GM19351 (cell line): ENCODE measurements around the gene CYP2A6.
"Not testable (repeated sequence)": the region's sequence is repeated elsewhere in the genome, so short reads cannot be mapped to it uniquely, and the experiment has no call there.

ENCODE experiments used
- ATAC-seq: cut with Tn5 transposase; IDR thresholded peaks from one replicate; pipeline ENCODE4 v1.9.1; 2021; ENCODE audit warnings: mild to moderate bottlenecking, moderate library complexity; ENCODE audit not compliant: unreplicated experiment

CYP2A6 gene

GRCh38 chr19:40850277-40850676 is at the start of gene CYP2A6:
CYP2A6 (minus strand) TSS chr19:40850447; CDS start chr19:40850426, 21 bp downstream.
- ATAC-seq, result not testable (repeated sequence)

- not testable (repeated sequence) for ATAC-seq
These were observed 49.7 kb upstream of the CYP2A6 start for GRCh38 chr19:40899964-40900363.

DNA sequence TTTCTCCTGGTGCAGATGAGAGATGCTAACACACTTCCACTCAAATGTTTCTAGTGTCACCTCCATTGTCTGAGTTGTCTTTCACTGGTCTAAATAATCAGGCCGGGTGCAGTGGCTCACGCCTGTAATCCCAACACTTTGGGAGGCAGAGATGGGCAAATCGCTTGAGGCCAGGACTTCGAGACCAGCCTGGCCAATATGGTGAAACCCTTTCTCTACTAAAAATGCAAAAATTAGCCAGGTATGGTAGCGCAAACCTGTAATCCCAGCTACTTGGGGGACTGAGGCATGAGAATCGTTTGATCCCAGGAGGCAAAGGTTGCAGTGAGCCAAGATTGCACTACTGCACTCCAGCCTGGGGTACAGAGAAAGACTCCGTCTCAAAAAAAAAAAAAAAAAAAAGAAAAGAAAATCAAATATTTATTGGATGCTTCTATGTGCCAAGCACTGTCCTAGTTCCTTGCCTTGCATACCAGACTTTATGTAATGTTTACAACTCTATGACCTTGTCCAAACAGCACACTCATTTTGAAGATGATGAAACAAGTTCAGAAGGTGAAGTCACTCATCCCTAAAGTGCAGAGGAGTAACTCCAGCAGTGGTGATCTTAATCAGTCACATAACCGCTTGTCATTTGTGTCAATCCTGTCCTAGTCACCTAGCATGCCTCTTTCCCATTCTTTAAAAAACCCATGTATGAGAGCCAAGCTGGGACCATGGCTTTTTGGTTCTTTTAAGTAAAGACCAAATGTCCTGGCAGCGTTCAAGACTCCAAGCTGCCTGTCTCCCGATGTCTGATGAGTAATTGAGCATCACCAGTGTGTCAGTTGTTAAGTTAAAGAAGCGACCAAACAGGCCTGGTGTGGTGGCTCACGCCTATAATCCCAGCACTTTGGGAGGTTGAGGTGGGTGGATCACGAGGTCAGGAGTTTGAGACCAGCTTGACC is 46.9 kb upstream of the CYP2A6 start:
- not testable (repeated sequence) for ATAC-seq

DNA sequence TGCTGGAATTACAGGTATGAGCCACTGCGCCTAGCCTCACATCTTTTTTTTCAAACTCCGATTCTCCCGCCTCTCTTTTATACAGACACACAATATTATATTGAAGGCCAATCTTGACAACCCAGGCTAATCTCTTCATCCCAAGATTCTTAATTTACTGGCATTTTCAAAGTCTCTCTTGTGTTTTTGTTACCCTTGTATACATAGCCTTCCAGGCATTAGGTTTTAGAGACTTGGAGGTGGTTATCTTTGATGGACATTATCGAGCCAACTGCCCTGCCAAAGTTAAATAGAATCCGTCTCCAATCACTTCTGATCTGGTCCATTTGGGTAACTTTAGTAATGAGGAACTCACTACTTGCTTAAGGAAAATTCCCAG is 46.2 kb upstream of the CYP2A6 start:
- ATAC-seq, result no peak

- no peak for ATAC-seq
These were observed 42.9 kb upstream of the CYP2A6 start for GRCh38 chr19:40893112-40893511.

DNA sequence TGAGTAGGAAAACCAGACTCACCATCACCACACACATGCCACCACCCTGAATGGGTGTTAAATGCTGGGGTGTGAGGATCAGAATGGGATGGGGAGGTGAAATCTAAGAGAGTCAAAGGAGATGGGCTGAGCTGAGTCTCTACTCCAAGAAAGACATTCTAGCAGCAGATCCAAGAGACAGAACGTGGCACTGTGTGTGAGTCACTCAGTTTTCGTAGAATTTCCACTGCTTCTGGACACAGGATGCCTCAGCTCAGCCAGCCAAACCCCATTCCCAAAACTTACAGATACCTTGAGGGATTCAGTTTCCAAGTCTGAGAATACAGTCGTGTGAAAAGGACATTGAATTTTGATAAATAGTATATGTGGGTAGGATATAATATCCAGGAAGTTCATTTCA is 39.1 kb upstream of the CYP2A6 start:
- ATAC-seq, result no peak

DNA sequence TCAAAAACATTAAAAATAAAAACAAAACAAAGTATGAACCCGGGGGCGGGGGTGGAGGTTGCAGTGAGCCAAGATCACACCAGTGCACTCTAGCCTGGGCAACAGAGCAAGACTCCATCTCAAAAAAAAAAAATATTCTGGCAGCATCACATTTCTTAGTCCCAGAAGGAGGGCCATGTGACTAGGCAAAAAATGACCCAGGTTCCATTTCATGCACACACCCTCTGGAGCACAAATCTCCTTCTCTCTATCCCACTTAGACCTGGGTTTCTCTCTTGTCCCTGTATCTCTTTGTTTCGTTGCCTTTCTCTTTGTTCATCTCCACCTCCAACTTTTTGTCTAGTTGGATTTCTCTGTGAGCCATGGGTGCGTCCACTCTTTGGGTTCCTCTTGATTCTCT is 37.9 kb upstream of the CYP2A6 start:
- ATAC-seq, result no peak

GRCh38 chr19:40884187-40884931 is 34.1 kb upstream of the CYP2A6 start:
- ATAC-seq, result not testable (repeated sequence)

DNA sequence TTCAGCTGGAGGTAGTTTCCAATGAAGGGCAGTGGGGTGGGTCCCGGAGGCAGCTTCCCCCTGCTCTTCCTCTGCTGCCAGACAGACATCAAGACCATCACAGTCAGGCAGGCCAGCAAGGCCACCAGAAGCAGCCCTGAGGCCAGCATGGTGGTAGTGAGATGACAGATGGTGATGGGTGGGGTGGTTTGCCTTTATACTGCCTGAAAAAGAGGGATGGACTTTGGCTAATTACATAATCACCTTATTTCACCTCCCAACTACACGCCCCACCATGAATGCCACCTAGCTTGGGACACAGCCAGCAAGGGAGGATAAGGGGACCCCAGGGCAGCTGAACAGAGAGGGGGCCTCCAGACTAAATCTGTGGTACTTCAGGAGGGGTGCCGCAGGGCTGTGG is 31.8 kb upstream of the CYP2A6 start, which contains the start of gene CYP2A7:
Gene CYP2A7, minus strand, starts transcription at position 170 of the 400 bp plus-strand sequence. Its CDS starts 21 bp downstream, at position 149.
- not testable (repeated sequence) for ATAC-seq

DNA sequence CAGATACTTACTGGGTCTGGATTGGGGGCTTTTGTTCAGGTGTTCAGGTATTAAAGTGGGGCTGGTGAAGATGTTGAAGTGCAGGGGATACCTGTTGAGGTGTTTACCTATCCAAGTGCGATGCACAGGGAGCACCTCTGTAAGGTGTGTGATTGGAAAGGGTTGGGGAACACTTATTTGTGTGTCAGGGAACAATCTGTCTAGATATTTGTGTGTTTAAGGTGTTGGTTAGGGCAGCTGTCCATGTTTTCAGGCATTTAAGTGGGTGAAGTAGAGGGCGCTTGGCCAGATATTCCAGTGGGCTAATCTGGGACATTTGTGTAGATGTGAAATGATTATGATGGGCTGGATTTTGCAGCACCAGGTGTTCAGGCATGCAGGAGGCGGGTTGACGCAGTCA is 29.1 kb upstream of the CYP2A6 start:
- not testable (repeated sequence) for ATAC-seq

DNA sequence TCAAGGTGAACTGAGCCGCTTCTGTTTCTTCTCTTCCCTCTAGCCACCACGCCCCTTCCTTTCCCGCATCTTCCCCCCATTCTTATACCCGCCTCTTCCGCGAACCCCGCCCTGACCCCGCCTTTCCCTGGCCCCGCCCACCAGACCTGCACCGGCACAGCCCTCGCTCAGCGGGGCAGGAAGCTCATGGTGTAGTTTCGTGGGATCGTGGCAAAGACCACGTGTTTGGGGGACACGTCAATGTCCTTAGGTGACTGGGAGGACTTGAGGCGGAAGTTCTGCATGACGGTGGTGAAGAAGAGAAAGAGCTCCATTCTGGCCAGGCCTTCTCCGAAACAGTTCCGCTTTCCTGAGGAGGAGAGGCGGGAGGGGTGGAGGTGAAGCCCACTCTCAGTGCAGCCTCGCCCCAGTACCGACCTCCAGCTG is 25.3 kb upstream of the CYP2A6 start:
- not testable (repeated sequence) for ATAC-seq

DNA sequence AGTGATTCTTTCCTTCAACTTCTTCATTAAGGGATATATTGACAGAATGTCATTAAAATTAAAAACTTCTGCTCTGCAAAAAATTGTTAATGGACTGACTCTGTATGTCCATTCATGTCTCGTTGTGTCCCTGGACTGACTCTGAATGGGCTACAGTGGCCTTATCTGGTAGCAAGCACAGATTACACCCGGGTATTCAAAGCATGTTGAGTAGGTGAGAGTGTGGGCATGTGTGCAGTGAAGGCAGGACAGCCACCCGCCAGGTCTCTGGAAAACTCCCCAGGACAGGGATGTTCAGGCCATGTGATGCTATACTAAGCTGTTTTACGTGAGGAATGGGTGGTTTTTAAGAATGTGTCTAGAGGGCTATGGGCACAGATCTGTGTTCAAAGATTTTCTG is 24.6 kb upstream of the CYP2A6 start:
- ATAC-seq, result not testable (repeated sequence)

DNA sequence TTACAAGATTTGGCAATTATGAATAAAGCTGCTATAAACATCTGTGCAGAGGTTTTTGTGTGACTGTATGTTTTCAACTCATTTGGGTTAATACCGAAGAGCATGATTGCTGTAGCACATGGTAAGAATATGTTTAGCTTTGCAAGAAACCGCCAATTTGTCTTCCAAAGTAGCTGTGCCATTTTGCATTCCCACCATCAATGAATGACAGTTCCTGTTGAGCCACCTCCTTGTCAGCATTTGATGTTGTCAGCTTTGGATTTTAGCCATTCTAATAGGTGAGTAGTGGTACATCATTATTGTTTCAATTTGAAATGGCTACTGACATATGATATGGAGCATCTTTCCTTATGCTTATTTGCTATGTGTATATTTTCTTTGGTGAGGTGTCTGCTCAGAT is 23.6 kb upstream of the CYP2A6 start:
- not testable (repeated sequence) for ATAC-seq

- ATAC-seq, result no peak
These were observed 22.0 kb upstream of the CYP2A6 start for GRCh38 chr19:40872209-40872608.

DNA sequence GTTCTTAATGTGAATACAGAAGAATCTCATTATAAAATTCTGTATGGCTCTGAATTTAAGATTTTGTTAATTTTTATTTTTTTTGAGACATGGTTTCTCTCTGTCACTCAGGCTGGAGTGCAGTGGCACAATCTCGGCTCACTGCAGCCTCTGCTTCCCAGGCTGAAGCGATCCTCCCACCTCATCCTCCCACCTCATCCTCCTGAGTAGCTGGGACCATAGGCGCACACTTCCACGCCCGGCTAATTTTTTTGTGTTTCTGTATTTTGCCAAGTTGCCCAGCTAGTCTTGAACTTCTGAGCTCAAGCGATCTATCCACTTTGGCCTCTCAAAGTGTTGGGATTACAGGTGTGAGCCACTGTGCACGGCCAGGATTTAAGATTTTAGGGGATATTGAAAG is 17.5 kb upstream of the CYP2A6 start:
- no peak for ATAC-seq

DNA sequence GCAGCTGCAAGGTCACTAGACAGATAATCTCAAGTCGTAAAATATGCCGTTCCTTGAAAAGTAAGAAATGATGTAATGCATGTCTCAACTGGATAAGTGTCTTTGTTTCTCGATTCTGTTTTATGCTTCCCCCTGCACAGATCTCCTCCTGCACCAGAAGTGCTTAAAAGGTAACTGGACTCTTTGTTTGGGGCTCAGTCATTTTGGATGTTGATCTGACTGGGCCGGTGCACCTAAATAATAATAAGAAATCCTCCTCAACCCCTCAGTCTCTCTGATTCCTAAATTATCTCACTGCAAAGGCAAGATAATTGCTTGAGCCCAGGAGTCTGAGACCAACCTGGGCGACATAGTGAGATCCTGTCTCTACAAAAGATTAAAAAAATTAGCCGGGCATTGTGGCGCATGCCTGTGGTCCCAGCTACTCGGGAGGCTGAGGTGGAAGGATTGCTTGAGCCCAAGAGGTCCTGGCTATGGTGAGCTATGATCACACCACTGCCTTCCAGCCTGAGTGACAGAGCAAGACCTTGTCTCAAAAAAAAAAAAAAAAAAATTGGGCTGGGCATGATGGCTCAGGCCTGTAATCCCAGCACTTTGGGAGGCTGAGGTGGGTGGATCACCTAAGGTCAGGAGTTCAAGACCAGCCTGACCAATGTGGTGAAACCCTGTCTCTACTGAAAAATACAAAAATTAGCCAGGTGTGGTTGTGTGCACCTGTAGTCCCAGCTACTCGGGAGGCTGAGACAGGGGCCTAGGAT is 14.7 kb upstream of the CYP2A6 start:
- not testable (repeated sequence) for ATAC-seq

GRCh38 chr19:40862785-40863184 is 12.5 kb upstream of the CYP2A6 start:
- ATAC-seq, result no peak

DNA sequence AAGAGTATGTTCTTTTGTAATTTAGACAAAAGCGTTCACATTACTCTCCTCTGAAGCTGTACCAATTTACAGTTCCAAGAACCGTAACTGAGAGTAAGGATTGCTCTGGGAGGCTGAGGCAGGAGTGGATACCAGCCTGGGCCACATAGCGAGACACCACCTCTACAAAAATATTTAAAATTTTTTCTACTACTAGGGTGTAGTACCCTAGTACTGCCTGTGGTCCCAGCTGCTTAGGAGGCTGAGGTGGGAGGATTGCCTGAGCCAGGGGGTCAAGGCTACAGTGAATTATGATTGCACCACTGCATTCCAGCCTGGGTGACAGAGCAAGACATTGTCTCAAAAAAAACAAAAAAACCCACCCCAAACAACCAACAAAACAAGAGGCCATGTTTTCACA is 12.1 kb upstream of the CYP2A6 start:
- no peak for ATAC-seq

DNA sequence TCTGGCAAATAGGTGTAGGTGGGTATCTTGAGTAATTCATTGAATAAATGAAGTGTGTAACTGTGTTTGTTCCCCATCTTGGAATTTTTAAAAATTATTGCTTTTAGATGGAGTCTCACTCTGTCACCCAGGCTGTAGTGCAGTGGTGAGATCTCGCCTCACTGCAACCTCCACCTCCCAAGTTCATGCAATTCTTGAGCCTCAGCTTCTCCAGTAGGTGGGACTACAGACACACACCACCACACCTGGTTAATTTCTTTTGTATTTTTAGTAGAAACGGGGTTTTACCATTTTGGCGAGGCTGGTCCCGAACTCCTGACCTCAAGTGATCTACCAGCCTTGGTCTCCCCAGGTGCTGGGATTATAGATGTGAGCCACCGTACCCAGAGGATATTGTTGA is 7.9 kb upstream of the CYP2A6 start:
- ATAC-seq, result no peak

DNA sequence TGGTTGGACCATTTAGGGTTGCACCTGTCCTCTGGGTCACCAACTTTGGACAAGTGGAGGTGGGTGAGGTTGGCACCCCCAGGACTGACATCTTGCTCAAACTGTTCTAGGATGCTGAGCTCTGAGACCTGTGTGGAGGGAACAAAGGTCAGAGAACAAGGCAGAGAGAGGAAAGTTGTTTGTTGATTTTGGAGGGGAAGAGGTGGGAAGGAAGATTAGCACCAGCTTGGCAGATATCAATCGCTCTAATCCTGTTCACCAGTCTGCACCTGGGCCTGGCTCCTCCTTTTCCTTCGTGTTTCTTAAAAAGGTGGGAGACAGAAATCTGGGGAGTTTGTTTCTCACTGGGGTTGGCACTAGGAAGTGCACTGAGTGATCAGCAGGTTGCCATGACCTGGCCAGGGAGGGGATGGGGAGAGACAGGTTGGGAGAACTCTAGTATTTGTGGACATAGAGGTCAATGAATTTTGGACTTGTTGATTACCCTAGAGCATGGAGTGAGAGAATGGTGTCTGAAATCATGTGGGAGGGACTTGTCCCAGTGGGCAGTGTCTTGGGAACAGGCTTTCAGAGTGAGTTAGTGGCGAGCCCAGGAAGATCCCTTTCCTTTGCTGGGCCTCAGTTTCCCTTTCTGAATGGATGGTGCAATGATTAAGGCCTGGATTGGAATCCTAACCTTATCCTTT is 2.4 kb upstream of the CYP2A6 start:
- not testable (repeated sequence) for ATAC-seq
